HG03442 (cell line): ENCODE measurements around the gene NSG2.
"Not testable (repeated sequence)": the region's sequence is repeated elsewhere in the genome, so short reads cannot be mapped to it uniquely, and the experiment has no call there.

Experiments
- ATAC-seq: cut with Tn5 transposase; IDR thresholded peaks from one replicate; pipeline ENCODE4 v1.9.1; 2021; ENCODE audit warnings: mild to moderate bottlenecking, moderate library complexity; ENCODE audit not compliant: unreplicated experiment

NSG2 gene

GRCh38 chr5:174098694-174099093, 53.2 kb downstream of the NSG2 start:
- no peak for ATAC-seq

DNA sequence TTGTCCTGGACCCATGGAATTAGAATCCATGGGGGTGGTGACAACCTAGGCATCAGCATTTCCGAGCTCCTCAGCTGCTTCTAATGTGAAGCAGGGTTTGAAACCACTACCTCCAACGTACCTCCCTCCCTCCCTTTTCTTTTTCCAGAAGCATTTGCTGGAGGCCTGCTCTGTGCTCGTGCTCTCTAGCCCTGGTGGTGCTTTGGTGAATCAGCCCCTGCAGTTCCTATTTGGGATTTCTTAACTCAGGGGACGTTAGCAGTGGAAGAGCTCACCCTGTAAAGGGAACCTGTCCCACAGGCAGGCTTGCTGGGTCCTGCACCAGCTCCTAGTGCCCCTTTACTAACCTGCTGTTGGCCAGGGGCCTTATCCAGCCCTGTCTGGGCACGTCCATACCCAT, 55.0 kb downstream of the NSG2 start:
- ATAC-seq, result no peak

GRCh38 chr5:174101195-174101730, 55.8 kb downstream of the NSG2 start:
- no peak for ATAC-seq

DNA sequence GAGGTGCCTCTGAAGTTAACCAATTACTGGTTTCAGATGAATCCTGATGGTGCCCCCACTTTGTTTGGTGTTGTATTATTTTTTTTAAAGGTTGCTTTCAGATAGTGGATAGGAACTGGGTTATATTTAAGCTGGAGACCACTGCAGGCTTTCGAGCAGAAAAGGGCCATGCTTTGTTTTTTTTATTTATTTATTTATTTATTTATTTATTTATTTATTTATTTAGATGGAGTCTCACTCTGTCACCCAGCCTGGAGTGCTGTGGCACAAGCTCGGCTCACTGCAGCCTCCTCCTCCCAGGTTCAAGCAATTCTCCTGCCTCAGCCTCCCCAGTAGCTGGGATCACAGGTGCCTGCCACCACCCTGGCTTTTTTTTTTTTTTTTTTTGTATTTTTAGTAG, 57.1 kb downstream of the NSG2 start:
- ATAC-seq, result not testable (repeated sequence)

DNA sequence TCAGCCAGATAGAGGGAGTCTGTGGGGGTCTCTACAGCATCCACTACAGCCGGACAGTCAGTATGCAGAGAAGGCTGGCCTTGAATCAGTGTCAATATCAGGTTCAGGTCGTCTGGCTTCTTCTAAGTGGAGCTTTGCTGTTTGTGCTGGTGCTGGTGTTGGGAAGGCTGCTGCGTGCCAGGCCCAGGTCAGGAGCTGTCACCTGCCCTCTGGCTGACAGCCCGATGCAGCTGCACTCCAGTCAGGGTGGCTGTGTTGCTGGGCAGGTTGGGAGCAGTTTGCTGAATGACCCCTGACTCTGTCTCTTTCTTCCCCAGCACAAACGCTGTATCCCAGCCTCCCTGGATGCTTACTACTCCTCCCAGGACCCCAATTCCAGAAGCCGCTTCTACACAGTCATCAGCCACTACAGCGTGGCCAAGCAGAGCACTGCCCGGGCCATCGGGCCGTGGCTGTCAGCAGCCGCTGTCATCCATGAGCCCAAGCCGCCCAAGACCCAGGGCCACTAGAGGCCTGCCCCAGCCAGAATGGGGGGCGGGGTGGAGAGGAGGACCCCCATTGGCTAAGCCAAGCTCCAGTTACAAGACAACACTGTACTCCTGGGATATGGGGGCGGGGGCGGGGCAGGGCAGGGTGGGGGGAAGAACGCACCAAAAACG, 61.6 kb downstream of the NSG2 start:
- ATAC-seq, result no peak

GRCh38 chr5:174108745-174109144, 63.2 kb downstream of the NSG2 start:
- ATAC-seq, result no peak

DNA sequence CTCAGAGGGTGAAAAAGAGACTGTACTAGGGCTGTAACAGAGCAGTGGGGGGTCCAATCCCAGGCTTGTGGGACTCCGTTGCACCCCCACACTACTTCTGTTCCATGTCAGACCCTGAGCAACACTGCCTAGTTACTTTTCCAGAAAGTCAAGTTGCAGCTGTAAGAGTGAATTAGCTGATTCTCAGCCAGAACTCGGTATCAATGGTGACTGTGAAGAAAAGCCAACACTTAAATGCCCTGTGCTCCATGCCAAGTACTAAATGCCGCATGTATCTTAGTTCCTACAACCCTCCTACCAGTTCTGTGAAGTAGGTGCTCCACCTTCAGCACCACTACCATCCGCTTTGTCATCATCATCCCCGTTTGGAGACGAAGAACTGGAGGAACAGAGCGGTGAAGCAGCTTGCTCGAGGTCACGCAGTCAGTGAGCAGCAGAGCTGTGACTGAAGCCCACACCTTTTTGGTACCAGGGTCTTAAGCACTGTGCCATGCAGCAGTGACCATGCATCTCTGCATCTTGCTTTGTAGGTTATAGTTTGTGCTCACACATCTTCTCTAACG, 64.3 kb downstream of the NSG2 start:
- no peak for ATAC-seq

DNA sequence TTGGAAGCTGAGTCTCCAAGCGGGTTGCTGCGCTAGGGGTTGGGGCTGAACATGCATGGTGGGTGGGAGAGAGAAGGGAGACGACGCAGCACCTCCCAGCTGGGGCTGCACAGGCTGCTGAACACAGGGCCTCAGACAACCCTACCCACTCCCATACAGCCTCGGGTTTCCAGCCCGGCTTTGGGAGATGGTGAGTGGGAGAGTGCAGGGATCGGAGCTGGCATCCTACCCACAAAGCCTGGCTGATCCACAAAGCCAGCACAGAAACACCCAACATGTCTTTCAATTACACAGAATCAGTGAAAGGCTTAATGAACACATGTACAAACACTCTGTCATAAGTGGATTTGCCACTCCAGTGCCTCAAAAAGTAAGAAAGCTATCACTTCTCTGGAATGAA, 64.8 kb downstream of the NSG2 start:
- no peak for ATAC-seq

DNA sequence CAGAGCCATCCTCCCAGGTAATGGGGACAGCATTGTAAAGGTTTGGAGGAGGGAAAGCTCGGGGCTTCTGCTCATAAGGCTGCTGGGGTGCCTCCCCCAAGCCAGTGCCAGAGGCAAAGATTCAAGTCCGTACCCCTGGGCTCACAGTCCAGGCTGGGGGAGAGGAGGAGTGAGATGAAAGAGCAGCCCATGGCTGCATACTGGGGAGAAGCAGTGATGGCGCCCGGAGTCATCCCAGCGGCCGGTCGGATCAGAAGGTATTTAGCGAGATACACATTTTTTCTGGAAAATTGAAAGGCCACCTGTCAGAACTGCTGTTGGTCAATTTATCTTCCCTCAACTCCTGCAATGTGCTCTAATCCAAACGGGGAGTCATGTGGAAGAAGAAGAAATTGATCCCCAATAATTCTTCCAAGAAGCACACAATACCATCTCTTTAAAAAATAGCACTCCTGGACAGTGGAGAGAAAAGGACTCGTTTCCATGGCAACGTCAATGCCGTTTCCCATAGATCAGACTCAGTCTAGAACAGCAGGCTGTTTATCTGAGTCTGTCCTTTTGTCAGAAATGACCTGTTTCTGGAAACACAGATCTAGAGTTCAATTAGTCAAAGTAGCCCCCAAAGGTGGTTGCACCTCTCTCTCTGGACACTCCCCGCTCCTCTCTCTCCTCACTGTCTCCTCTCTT, 65.9 kb downstream of the NSG2 start:
- no peak for ATAC-seq

GRCh38 chr5:174115226-174115625, 69.7 kb downstream of the NSG2 start:
- no peak for ATAC-seq

GRCh38 chr5:174118823-174119467, 73.4 kb downstream of the NSG2 start:
- ATAC-seq, result no peak

GRCh38 chr5:174119468-174119881, 74.0 kb downstream of the NSG2 start:
- no peak for ATAC-seq

GRCh38 chr5:174120401-174121005, 75.0 kb downstream of the NSG2 start:
- no peak for ATAC-seq

DNA sequence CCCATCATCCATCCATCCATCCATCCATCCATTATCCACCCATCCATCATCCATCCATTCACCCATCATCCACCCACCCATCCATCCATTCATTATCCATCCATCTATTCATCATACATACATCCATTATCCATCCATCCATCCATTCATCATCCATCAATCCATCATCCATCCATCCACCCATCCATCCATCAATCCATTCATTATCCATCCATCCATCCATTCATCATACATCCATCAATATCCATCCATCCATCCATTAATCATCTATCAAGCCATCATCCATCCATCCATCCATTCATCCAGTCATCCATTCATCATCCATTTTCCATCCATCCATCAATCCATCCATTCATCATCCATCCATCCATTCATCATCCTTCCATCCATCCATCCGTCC, 89.0 kb downstream of the NSG2 start:
- no peak for ATAC-seq

DNA sequence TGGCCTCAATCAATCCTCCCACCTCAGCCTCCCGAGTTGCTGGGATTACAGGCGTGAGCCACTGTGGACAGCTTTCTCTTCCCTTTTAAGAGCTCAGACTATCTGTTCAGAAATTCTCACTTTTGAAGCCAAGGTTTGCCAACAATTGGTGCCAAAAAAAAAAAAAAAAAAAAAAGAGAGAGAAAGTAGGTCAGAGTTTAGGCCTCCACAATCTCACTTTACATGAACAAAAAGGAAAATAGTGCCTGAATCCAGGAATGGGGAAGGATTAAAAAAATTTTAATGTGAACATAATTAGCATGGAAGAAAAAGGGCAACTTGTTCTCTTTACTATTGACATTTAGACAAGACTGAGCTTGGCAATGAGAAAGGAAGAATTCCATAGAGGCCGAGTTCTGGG, 94.1 kb downstream of the NSG2 start:
- no peak for ATAC-seq

- ATAC-seq, result no peak
Measured at GRCh38 chr5:174140452-174141020, 95.0 kb downstream of the NSG2 start.

DNA sequence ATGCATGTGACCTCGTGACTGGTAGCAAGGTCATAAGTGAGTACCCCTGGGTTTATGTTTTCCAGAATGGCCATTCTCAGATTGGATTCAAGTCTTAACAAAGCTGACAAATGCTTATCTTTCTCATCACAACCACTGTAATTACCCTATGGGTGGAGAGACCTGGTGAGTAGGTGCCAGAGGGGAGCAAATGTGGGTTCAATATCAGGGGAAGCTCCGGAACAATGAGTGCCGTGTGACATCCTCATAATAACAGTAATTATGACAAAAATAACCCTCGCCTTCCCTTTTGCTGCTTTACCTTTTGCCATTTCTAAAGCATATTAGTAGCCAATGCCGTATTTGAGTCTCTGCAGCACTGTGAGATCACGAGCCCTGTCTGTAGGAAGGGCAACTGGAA, 95.9 kb downstream of the NSG2 start:
- ATAC-seq, result no peak

DNA sequence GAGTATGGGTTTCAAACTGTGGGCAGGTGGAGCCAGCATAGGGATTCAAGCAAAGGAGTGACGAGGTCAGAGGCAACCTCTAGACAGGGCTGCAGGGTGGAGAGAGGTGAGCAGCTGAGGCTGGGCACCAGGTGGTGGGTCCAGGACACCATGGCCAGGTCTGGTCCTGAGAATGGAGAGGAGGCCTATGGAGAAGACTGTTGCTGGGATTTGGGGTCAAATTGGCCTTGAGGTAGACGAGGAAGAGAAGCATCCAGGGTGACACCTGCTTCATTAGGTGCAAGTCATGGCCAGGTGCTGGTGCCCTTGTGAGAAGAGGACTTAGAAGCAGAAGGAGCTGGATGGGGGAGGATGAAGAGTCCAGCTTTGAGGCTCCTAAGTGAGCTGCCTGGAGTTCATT, 99.6 kb downstream of the NSG2 start:
- no peak for ATAC-seq

DNA sequence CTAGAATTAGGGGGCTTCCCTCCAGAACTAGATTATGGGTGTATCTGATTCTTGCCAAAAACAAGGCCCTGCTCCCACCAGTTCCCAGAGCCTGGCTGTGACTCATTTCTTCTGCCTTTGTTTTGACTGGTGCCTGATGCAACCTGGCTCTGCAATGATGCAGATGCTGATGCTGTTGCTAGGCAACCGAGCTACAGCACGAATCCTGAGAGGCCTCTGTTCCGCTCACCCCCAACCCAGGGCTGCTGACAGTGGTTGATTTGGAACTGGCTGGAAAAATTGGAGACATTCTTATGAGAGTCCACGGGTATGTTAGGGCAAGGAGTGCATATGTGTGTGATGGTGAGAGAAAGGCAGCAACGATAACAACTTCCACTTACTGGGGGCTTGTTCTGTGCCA, 100.3 kb downstream of the NSG2 start:
- ATAC-seq, result no peak

DNA sequence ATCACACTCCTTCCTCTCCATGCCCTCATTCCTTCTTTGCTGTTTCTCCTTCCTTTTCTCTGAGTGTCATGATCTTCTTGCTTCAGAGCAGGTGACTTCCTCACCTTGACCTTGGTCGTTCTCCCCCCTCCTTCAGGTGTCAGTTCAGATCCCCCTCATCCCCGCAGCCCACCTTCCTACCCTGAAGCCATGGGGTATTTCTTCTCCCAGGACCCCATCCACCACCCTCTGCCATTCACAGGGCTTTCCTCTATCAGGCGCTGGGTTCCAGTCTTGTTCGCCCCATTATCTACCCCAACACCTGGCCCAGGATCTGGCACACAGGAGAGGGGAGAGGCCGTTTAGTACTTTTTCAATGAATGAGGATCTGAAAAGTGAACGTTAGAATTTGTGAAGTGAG, 101.0 kb downstream of the NSG2 start:
- no peak for ATAC-seq

DNA sequence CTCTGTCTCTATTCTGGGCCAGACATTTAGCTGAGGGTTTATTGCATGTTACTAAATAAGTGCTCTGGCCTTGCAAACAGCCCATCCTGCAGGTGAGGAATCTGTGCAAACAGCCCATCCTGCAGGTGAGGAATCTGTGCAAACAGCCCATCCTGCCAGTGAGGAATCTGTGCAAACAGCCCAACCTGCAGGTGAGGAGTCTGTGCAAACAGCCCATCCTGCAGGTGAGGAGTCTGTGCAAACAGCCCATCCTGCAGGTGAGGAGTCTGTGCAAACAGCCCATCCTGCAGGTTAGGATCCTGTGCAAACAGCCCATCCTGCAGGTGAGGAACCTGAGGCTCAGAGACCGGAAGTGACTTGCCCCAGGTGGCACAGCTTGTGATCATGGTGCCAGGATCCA, 101.5 kb downstream of the NSG2 start:
- not testable (repeated sequence) for ATAC-seq
